NT2/D1 (cell line): ENCODE data around the gene CEP95.

Source experiments
- SUZ12 ChIP-seq: IDR thresholded peaks from 2 replicates; pipeline ENCODE4 v1.6.1; 2011; ENCODE audit not compliant: insufficient read length, insufficient read depth; ENCODE audit errors: extremely low read depth
- ZNF274 ChIP-seq: IDR thresholded peaks from 2 replicates; pipeline ENCODE4 v1.6.1; 2011; ENCODE audit warnings: mild to moderate bottlenecking, low read depth, low read length

DNA sequence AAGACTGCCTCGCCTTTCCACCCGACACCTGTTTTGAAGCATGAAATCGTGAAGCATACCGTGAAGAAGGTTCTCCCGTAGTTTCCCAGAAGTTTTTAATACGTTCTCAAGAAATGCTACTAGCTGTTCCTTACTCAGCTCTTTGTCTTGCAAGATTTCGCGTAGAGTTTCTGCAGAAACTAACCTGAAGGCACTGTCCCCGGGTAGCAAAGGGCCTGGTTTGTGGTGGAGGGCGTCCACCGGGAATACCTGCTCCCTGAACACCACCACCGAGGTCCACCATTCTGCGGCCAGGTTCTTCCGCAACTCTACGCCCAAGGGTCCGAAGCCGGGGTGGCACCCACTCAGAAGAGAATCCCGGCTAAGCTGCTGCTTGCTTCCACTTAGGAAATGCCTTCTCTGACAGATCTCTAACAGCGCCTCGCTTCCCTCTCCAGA lies 10.4 kb upstream of the CEP95 start:
- no peak for TF ChIP-seq SUZ12
- no peak for TF ChIP-seq ZNF274
